Activated T-helper 1 cell treated with anti-CD3 and anti-CD28 coated beads, Interleukin-2, amount 50 U/mL, for 16 hours (primary cell): ENCODE measurements around the gene PNPLA2.

Experiments
- DNase-seq, 2 donors: peaks; one replicate each; pipeline ENCODE4 v3.0.0-alpha.2; 2020; ENCODE audit warnings: low read depth in 1 of 2, low spot score in 1 of 2

Gene PNPLA2

GRCh38 chr11:870418-870817 lies 51.7 kb downstream of the PNPLA2 start:
- no peak for DNase-seq

GRCh38 chr11:871472-871871 lies 52.8 kb downstream of the PNPLA2 start:
- DNase-seq, result no peak

GRCh38 chr11:872799-873198 lies 54.1 kb downstream of the PNPLA2 start:
- no peak for DNase-seq

GRCh38 chr11:873706-874105 lies 55.0 kb downstream of the PNPLA2 start:
- no peak for DNase-seq
